RWPE2 (cell line): Measurements from ENCODE around the gene PRKAR1A.

ENCODE experiments used
- ATAC-seq: fragments of 200-7000 bp; cut with Tn5 transposase; 3 replicates; pipeline ENCODE4 v1.9.1; 2021; ENCODE audit warnings: low read depth
- DNase-seq: peaks from one replicate; pipeline ENCODE4 v3.0.0-alpha.2; 2020; ENCODE audit warnings: low spot score
- H3K27ac ChIP-seq: fragments of 450-650 bp; 2 replicates; pipeline ENCODE4 v1.5.1; 2017; ENCODE audit warnings: mild to moderate bottlenecking; ENCODE audit not compliant: poor library complexity, severe bottlenecking
- H3K27me3 ChIP-seq: fragments of 250-450 bp; sonication (Bioruptor Pico); 2 replicates; pipeline ENCODE4 v1.5.1; 2021; ENCODE audit warnings: mild to moderate bottlenecking, moderate library complexity; ENCODE audit not compliant: insufficient read depth, poor library complexity, severe bottlenecking
- H3K36me3 ChIP-seq: fragments of 250-450 bp; sonication (Bioruptor Pico); 2 replicates; pipeline ENCODE4 v1.5.1; 2020; ENCODE audit warnings: low read depth, mild to moderate bottlenecking, moderate library complexity
- H3K4me1 ChIP-seq: fragments of 250-450 bp; sonication (Bioruptor Pico); 2 replicates; pipeline ENCODE4 v1.5.1; 2021; ENCODE audit warnings: mild to moderate bottlenecking, moderate library complexity; ENCODE audit not compliant: insufficient read depth, poor library complexity, severe bottlenecking
- H3K4me3 ChIP-seq: fragments of 250-450 bp; sonication (Bioruptor Pico); 2 replicates; pipeline ENCODE4 v1.5.1; 2021; ENCODE audit warnings: mild to moderate bottlenecking, moderate library complexity; ENCODE audit not compliant: severe bottlenecking
- H3K9me3 ChIP-seq: fragments of 250-450 bp; sonication (Bioruptor Pico); 2 replicates; pipeline ENCODE4 v1.5.1; 2021; ENCODE audit warnings: mild to moderate bottlenecking, moderate library complexity; ENCODE audit not compliant: severe bottlenecking
- TF ChIP-seq, protein P1 (sequence below): fragments of 450-650 bp; IDR thresholded peaks from one replicate; pipeline ENCODE4 v1.5.1; 2017; ENCODE audit warnings: mild to moderate bottlenecking, moderate library complexity; ENCODE audit not compliant: poor library complexity, severe bottlenecking

PRKAR1A gene

DNA sequence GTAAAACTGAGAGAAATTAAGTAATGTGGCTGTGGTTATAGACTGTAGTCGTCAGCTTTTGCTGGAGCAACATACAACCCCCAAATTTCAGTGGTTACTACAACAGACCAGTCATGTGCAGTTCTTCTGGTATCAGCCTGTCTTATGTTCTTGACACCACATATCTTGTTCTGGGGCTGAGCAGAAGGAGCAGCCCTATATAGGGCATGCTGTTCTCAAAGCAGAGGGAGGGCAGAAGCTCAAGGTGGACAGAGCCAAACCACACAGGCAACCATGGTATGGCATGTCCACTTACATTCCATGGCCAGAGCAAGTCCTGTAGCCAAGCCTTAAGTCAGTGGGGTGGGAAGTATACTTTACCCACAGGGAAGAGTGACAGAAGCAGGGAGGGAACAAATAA lies 7.7 kb downstream of the PRKAR1A start:
- H3K36me3 ChIP-seq = peaks cover 100% of the 10 kb centered on the region
- DNase-seq (no peak), ATAC-seq (no peak)
- H3K27me3 ChIP-seq = no peaks in the 10 kb centered on the region
- TF ChIP-seq, protein P1, sequence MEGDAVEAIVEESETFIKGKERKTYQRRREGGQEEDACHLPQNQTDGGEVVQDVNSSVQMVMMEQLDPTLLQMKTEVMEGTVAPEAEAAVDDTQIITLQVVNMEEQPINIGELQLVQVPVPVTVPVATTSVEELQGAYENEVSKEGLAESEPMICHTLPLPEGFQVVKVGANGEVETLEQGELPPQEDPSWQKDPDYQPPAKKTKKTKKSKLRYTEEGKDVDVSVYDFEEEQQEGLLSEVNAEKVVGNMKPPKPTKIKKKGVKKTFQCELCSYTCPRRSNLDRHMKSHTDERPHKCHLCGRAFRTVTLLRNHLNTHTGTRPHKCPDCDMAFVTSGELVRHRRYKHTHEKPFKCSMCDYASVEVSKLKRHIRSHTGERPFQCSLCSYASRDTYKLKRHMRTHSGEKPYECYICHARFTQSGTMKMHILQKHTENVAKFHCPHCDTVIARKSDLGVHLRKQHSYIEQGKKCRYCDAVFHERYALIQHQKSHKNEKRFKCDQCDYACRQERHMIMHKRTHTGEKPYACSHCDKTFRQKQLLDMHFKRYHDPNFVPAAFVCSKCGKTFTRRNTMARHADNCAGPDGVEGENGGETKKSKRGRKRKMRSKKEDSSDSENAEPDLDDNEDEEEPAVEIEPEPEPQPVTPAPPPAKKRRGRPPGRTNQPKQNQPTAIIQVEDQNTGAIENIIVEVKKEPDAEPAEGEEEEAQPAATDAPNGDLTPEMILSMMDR = no peak
- no peak overlapping the region for H3K27ac ChIP-seq
- H3K9me3 ChIP-seq = no peaks in the 10 kb centered on the region
- H3K4me1 ChIP-seq = peaks cover 3% of the 10 kb centered on the region
- H3K4me3 ChIP-seq = no peak overlapping the region

DNA sequence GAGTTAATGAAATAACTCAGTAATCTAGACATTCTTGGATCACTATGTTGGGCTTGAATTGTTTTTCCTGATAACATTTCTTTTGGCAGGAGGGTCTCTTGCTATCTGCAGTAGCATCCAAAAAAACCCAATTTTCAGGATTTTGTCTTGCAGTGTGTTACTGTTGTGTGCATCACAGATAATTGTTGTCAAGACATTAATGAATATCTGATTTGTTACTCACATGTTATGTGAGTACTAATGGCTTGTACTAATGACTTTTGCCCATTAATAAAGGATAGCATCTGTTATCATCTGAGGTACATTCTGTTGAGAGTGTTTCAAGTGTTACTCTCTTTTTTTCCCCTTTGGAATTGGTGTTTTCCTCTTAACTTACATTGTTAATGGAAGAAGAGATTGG lies 10.0 kb downstream of the PRKAR1A start:
- DNase-seq (no peak), ATAC-seq (no peak)
- no peaks in the 10 kb centered on the region for H3K4me1 ChIP-seq
- no peaks in the 10 kb centered on the region for H3K9me3 ChIP-seq
- TF ChIP-seq, protein P1 = no peak
- no peaks in the 10 kb centered on the region for H3K27me3 ChIP-seq
- H3K27ac ChIP-seq = no peak overlapping the region
- peaks cover 100% of the 10 kb centered on the region for H3K36me3 ChIP-seq
- no peak overlapping the region for H3K4me3 ChIP-seq

DNA sequence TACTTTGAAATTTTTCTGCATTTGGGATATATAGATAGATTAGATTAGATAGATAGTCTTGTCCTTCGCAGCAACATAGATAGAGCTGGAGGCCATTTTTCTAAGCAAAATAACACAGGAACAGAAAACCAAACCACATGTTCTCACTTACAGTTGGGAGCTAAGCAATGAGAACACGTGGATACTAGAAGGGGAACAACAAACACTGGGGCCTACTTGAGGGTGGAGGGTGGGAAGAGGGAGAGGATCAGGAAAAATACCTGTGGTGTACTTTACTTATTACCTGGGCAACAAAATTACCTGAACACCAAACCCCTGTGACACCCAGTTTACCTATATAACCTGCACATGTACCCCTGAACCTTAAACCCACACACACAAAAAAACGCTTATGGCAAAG lies 14.3 kb downstream of the PRKAR1A start:
- ATAC-seq = no peak
- H3K4me3 ChIP-seq = no peak overlapping the region
- no peaks in the 10 kb centered on the region for H3K4me1 ChIP-seq
- DNase-seq = no peak
- no peaks in the 10 kb centered on the region for H3K27me3 ChIP-seq
- no peak overlapping the region for H3K27ac ChIP-seq
- no peaks in the 10 kb centered on the region for H3K9me3 ChIP-seq
- peaks cover 100% of the 10 kb centered on the region for H3K36me3 ChIP-seq
- TF ChIP-seq, protein P1 = no peak

DNA sequence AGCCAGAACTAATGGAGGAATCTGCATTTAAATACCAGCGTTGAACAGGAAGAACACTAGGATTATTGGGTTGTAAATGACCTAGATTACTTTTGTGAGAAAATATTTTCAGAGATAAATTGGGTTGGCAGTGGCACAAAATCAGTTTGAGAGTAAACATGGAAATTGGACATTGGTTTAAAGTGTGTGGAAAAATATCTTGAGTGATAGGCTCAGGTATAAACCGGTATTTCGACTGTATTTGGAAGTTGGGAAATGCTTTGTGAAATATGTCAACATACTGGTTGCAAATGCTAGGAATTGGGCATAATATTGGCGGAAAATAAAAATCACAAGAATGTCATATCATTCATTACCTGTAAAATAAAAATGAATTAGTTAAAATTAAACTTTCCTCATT lies 15.1 kb downstream of the PRKAR1A start:
- Histone ChIP-seq H3K4me3 (no peak overlapping the region), H3K9me3 (no peaks in the 10 kb centered on the region), H3K4me1 (no peaks in the 10 kb centered on the region), H3K36me3 (peaks cover 100% of the 10 kb centered on the region), H3K27me3 (no peaks in the 10 kb centered on the region), H3K27ac (no peak overlapping the region)
- no peak for DNase-seq
- TF ChIP-seq, protein P1 = no peak
- ATAC-seq = no peak

DNA sequence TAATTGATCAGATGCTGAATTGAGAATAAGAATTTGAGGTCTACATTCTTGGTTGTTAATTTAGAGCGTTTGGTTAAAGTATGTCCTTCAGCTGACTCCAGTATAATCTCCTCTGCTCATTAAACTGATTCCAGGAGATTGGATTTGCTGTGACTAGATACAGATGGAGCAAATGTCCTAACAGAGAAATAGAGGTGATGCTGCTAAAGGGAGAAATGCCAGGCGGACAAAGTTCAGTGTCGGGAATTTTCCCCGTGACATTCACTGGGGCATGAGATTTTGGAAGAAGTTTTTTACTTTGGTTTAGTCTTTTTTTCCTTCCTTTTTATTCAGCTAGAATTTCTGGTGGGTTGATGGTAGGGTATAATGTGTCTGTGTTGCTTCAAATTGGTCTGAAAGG lies 19.0 kb downstream of the PRKAR1A start:
- Histone ChIP-seq H3K9me3 (no peaks in the 10 kb centered on the region), H3K4me1 (no peaks in the 10 kb centered on the region), H3K27me3 (no peaks in the 10 kb centered on the region), H3K4me3 (no peak overlapping the region), H3K36me3 (peaks cover 97% of the 10 kb centered on the region), H3K27ac (no peak overlapping the region)
- ATAC-seq = no peak
- no peak for DNase-seq
- TF ChIP-seq, protein P1 = no peak
